Prostate gland (tissue), 2 donors: ENCODE data around the gene MFAP4. TPM values are rescaled to one million over a fixed set of nuclear protein-coding genes. Genes with fewer than 3 reads are reported as not detected.

Source experiments
- DNase-seq: peaks from one replicate; pipeline ENCODE4 v3.0.0-alpha.2; 2019; ENCODE audit warnings: low spot score
- H3K27ac ChIP-seq, 2 donors: fragments of 200-600 bp; sonication (generic); 2 replicates each; pipeline ENCODE4 v1.5.1; 2017 to 2019
- H3K27me3 ChIP-seq: fragments of 200-600 bp; sonication (generic); replicated peaks from 2 replicates; pipeline ENCODE4 v1.5.1; 2019; ENCODE audit not compliant: insufficient read depth
- H3K36me3 ChIP-seq, 2 donors: fragments of 200-600 bp; sonication (generic); 1 replicate in 1 of 2; 2 replicates in 1 of 2; pipeline versions ENCODE4 v1.5.1 to v1.8.1; 2017 to 2019
- H3K4me1 ChIP-seq: fragments of 200-600 bp; sonication (generic); replicated peaks from 2 replicates; pipeline ENCODE4 v1.5.1; 2019
- H3K4me3 ChIP-seq, 2 donors: fragments of 200-600 bp; sonication (generic); 2 replicates each; pipeline ENCODE4 v1.5.1; 2017 to 2019
- H3K9me3 ChIP-seq: fragments of 200-600 bp; sonication (generic); 2 replicates; pipeline ENCODE4 v1.5.1; 2017
- CTCF ChIP-seq, 4 experiments: fragments of 200-600 bp in 2 of 4; fragments of 450-650 bp in 2 of 4; sonication (generic) in 2 of 4; IDR thresholded peaks; 1 replicate in 3 of 4; 2 replicates in 1 of 4; pipeline ENCODE4 v1.5.1; 2016 to 2019; ENCODE audit warnings: antibody characterized with exemption in 4 of 4, mild to moderate bottlenecking in 2 of 4, moderate library complexity in 2 of 4
- POLR2A ChIP-seq: fragments of 450-650 bp; IDR thresholded peaks from one replicate; pipeline ENCODE4 v1.6.1; 2016; ENCODE audit warnings: antibody characterized with exemption, mild to moderate bottlenecking
- POLR2AphosphoS5 ChIP-seq: sonication (generic); formaldehyde crosslinking; IDR thresholded peaks from one replicate; pipeline ENCODE4 v1.6.1; 2017; ENCODE audit warnings: antibody characterized with exemption
- WGBS: methylation state at CpG from one replicate; pipeline ENCODE4 v1.1.5; 2018; 5-methylcytosine and 5-hydroxymethylcytosine counted together
- intact Hi-C: fragments of 100-400 bp; cut with DNase I; formaldehyde crosslinking; loops from one replicate; pipeline ENCODE4 v1.14.2; 2022
- total RNA-seq, 2 donors: library from RNA; depleted of rRNA; stranded (reverse); fragments of >200 nt; gene quantifications; one replicate each; pipeline ENCODE4 v1.1.0, GENCODE V29; 2016

MFAP4 gene
- total RNA-seq, 2 donors from 2014 or later: 56.1 to 146 TPM

DNA sequence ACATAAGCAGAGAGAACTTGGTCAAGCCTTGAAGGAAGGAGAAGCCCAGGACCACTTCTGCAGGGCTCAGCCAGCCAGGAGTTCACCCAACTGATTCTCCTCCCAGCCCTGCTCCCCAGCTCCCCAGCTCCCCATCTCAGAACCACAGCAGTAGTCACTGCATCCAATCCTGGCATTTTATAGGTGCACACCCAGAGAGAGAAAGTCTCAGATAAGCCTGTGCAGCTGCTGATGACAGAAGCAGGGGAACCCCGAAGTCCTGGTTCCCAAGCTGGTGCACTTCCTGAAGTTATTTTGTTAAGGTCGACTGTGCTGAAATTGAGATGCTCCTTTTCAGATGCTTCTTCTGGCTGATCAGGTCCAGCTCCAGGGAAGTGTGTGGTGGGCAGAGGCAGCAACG lies 30.6 kb upstream of the MFAP4 start:
- intact Hi-C loops: no loop called here
- Histone ChIP-seq H3K27ac (no peak overlapping the region), H3K4me1 (no peaks in the 10 kb centered on the region), H3K9me3 (no peaks in the 10 kb centered on the region), H3K36me3 (no peaks in the 10 kb centered on the region), H3K27me3 (no peaks in the 10 kb centered on the region), H3K4me3 (no peak overlapping the region)
- no peak for DNase-seq
- no peak for TF ChIP-seq POLR2A
- no peak for TF ChIP-seq POLR2AphosphoS5
- WGBS: 67% methylated on average over 3 of the region's 3 CpGs

DNA sequence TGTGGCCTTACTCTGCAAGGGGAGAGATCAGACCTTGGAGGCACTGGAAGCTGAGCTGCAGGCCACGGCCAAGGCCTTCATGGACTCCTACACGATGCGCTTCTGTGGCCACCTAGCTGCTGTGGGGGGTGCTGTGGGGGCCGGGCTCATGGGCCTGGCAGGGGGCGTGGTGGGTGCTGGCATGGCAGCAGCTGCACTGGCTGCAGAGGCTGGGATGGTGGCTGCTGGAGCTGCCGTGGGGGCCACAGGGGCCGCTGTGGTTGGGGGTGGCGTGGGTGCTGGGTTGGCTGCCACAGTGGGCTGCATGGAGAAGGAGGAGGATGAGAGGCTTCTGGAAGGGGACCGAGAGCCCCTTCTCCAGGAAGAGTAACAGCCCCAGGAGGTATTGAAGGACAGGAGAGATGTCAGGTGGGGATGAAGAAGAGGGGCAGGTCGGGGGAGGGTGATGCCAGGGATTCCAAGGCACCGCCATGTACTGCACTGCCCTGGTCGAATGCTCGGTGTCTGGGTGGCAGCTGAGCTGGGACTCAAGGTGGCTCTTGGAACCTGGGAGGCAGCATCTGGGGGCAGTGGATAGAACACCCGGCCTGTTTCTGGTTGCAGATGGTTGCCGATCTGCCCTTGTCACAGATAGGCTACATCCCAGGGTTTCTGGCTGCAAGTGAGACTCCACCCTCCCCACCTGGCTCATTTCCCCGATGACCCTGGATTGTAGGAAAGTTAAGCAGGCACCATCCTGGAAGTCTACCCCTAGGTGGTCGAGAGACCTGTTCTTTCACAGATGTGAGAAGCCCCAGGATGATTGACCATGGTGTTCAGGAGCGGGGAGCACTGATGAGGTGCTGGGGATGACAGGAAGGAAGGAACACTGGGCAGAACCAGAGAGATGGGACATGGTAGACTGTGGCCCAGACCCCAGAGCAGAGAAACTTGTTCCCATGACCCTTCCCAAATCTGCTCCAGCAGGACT lies 29.1 kb upstream of the MFAP4 start:
- WGBS: 91% methylated on average over 18 of the region's 18 CpGs
- intact Hi-C loops: no loop called here
- H3K27ac ChIP-seq: no peak overlapping the region

DNA sequence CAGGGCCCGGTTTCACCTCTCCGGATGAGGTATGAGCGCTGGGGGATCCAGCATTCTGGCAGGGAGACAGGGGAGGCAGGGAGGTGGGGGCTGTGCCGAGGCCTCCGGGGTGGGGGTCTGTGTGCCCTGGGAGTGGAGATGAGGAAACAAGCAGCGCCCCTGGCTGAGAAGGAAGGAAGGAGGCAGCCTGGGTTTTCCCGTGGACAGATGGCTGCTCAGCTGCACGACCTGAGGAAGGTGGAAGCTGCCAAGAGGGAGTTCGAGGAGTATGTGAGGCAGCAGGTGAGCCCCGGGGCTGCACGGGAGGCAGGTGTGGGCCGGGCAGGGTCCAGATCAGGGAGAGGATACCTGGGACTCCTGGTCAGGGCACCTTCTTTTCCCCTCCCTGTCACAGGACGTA lies 28.3 kb upstream of the MFAP4 start:
- DNase-seq: no peak
- Histone ChIP-seq H3K27ac (no peak overlapping the region), H3K4me3 (no peak overlapping the region), H3K27me3 (no peaks in the 10 kb centered on the region), H3K4me1 (no peaks in the 10 kb centered on the region), H3K36me3 (no peaks in the 10 kb centered on the region), H3K9me3 (no peaks in the 10 kb centered on the region)
- TF ChIP-seq POLR2A: no peak
- no peak for TF ChIP-seq CTCF (IDR thresholded peaks at IDR 0.05)
- TF ChIP-seq POLR2AphosphoS5: no peak
- WGBS: 62% methylated on average over 13 of the region's 13 CpGs
- intact Hi-C loops: no loop called here

More for the DNA sequence above, 29.1 kb upstream of the MFAP4 start:
- TF ChIP-seq POLR2AphosphoS5 (no peak), POLR2A (no peak), CTCF (IDR thresholded peaks at IDR 0.05) (no peak)
- no peaks in the 10 kb centered on the region for H3K36me3 ChIP-seq
- no peaks in the 10 kb centered on the region for H3K9me3 ChIP-seq
- no peak overlapping the region for H3K4me3 ChIP-seq
- H3K4me1 ChIP-seq: no peaks in the 10 kb centered on the region
- no peaks in the 10 kb centered on the region for H3K27me3 ChIP-seq
- no peak for DNase-seq

DNA sequence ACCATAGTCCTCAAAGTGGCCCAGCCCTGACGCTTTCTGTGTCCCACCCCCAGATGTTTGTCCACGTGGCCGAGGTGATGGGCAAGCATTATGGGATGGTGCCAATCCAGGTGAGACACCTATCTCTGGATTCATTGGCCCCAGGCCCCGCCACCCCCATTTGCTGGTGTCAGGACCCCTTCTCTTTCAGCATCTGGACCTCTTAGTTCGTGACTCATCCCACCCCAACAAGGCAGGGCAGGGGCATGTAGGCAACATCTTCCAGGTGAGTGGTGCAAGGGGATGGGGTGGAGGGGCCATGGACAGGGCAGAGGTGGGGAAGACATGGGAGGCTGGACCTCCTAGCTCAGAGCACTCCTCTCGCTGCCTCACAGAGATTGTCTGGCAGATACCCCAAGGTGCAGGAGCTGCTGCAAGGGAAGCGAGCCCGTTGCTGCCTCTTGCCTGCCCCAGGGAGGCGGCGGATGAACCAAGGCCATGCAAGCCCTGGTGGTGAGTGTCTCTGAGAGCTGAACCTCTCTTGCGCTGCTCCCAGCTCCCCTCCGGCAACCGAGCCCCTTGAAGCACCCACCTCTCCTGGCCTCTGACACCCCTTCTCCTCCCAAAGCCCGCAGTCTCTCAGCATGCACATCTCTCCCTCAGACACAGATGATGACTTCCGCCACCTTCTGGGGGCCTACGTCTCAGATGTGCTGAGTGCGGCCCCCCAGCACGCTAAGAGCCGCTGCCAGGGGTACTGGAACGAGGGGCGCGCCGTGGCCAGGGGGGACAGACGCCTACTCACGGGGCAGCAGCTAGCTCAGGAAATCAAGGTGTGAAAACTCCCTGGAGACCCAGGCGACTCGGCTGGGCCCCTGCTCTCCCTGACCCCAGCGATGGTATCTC lies 27.6 kb upstream of the MFAP4 start:
- Histone ChIP-seq H3K4me1 (no peaks in the 10 kb centered on the region), H3K27ac (no peak overlapping the region), H3K4me3 (no peak overlapping the region), H3K36me3 (no peaks in the 10 kb centered on the region), H3K9me3 (no peaks in the 10 kb centered on the region), H3K27me3 (no peaks in the 10 kb centered on the region)
- intact Hi-C loops: no loop called here
- DNase-seq: no peak
- TF ChIP-seq POLR2A: no peak
- TF ChIP-seq CTCF (IDR thresholded peaks at IDR 0.05): no peak
- no peak for TF ChIP-seq POLR2AphosphoS5
- 84% methylated on average over 26 of the region's 28 CpGs for WGBS

- DNase-seq: no peak
- no peak overlapping the region for H3K4me3 ChIP-seq
- H3K4me1 ChIP-seq: no peaks in the 10 kb centered on the region
- H3K27ac ChIP-seq: no peak overlapping the region
- H3K36me3 ChIP-seq: no peaks in the 10 kb centered on the region
- WGBS: 88% methylated on average over 5 of the region's 5 CpGs
- intact Hi-C loops: no loop called here
- TF ChIP-seq CTCF (IDR thresholded peaks at IDR 0.05) (no peak), POLR2A (no peak), POLR2AphosphoS5 (no peak)
- H3K9me3 ChIP-seq: no peaks in the 10 kb centered on the region
- no peaks in the 10 kb centered on the region for H3K27me3 ChIP-seq
Measured at GRCh38 chr17:19413761-19414160, 26.8 kb upstream of the MFAP4 start.
